Endothelial cell of umbilical vein (primary cell): Measurements from ENCODE around the gene VWA1.

ENCODE experiments used
- EZH2 ChIP-seq: IDR thresholded peaks from 2 replicates; pipeline ENCODE4 v1.6.1; 2012; ENCODE audit warnings: borderline replicate concordance, low read depth, mild to moderate bottlenecking, moderate library complexity, low read length, inconsistent platforms; ENCODE audit not compliant: severe bottlenecking
- FOS ChIP-seq: IDR thresholded peaks from 2 replicates; pipeline ENCODE4 v1.6.1; 2011; ENCODE audit warnings: mild to moderate bottlenecking, low read length, moderate library complexity, borderline replicate concordance; ENCODE audit not compliant: insufficient read depth
- GATA2 ChIP-seq: IDR thresholded peaks from 2 replicates; pipeline ENCODE4 v1.7.0; 2011; ENCODE audit warnings: low read depth, mild to moderate bottlenecking, moderate library complexity, mixed read lengths, low read length; ENCODE audit not compliant: insufficient read length, insufficient read depth
- JUN ChIP-seq: IDR thresholded peaks from 2 replicates; pipeline ENCODE4 v1.6.1; 2011; ENCODE audit warnings: borderline replicate concordance, low read depth; ENCODE audit not compliant: insufficient read length, insufficient read depth
- POLR2A ChIP-seq: IDR thresholded peaks from 2 replicates; pipeline ENCODE4 v1.6.1; 2012; ENCODE audit warnings: low read depth, mild to moderate bottlenecking, control low read depth, low read length
- POLR2AphosphoS5 ChIP-seq: IDR thresholded peaks from 2 replicates; pipeline ENCODE4 v1.6.1; 2012; ENCODE audit warnings: low read depth, mild to moderate bottlenecking, control low read depth, low read length, moderate library complexity; ENCODE audit not compliant: insufficient read depth
- TF ChIP-seq, protein P1 (sequence below), 2 donors: IDR thresholded peaks; 1 replicate in 1 of 2; 2 replicates in 1 of 2; pipeline ENCODE4 v1.5.1; 2011; ENCODE audit warnings: low read length in 2 of 2, mild to moderate bottlenecking in 2 of 2, moderate library complexity in 2 of 2, control low read depth in 1 of 2, inconsistent platforms in 1 of 2, low read depth in 1 of 2; ENCODE audit not compliant: insufficient read depth in 1 of 2; ENCODE audit errors: extremely low read depth in 1 of 2
- TF ChIP-seq, protein P2 (sequence below): IDR thresholded peaks from 2 replicates; pipeline ENCODE4 v1.6.1; 2011; ENCODE audit not compliant: insufficient read depth, insufficient read length

DNA sequence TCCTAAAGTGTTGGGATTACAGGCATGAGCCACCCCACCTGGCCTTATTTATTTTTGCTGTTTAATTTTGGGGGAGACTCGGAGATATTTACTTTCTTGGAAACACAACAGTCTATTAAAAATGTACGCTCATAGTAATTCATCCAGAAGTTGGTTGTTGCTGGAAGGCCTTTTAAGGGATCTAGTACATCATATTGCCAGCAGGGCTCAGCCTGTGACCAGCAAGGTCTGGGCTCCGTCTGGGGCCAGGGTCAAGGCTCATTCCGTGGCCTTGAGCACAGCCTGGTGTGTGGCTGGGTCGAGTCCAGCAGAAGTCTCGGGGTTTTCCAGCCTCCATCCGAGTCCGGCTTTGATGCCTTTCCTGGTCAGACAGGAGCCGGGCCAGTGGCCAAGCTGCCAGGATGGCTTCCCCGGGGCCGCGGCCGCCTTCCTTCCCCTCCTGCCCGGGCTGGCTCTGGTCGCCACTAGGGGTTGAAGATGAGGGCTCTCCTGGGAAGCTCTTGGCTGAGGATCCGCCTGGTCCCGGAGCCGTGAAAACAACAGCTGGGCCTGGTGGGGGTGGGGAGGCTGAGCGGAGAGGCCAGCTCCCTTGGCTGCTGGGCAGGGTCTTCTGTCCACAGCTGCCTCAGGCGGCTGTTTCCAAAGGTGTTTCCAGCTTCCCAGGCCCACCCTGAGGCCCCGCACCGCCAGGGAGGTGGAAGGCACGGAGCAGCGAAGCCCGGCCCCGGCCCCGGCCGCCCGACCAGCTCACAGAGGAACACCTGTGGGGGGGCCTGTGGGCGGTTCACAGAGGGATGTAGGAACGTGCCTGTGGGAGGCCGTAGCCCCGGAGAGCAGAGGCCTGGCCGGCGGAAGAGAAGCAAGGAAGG lies 5.1 kb upstream of the VWA1 start:
- no peak for TF ChIP-seq JUN
- TF ChIP-seq, protein P1, sequence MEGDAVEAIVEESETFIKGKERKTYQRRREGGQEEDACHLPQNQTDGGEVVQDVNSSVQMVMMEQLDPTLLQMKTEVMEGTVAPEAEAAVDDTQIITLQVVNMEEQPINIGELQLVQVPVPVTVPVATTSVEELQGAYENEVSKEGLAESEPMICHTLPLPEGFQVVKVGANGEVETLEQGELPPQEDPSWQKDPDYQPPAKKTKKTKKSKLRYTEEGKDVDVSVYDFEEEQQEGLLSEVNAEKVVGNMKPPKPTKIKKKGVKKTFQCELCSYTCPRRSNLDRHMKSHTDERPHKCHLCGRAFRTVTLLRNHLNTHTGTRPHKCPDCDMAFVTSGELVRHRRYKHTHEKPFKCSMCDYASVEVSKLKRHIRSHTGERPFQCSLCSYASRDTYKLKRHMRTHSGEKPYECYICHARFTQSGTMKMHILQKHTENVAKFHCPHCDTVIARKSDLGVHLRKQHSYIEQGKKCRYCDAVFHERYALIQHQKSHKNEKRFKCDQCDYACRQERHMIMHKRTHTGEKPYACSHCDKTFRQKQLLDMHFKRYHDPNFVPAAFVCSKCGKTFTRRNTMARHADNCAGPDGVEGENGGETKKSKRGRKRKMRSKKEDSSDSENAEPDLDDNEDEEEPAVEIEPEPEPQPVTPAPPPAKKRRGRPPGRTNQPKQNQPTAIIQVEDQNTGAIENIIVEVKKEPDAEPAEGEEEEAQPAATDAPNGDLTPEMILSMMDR (IDR thresholded peaks at IDR 0.05; ENCODE audit: extremely low read depth in 1 of 2, insufficient read depth in 1 of 2, low read depth in 1 of 2, low read length in 2 of 2), result peak; percentile 29 to 51
- TF ChIP-seq POLR2A, result no peak
- no peak for TF ChIP-seq POLR2AphosphoS5
- TF ChIP-seq FOS, result no peak
- TF ChIP-seq EZH2, result no peak
- TF ChIP-seq GATA2, result no peak
- TF ChIP-seq, protein P2, sequence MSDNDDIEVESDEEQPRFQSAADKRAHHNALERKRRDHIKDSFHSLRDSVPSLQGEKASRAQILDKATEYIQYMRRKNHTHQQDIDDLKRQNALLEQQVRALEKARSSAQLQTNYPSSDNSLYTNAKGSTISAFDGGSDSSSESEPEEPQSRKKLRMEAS, result no peak
